PC-3 (cell line): Measurements from ENCODE around the gene GUCA2B.

ENCODE experiments used
- CTCF ChIP-seq: fragments of 300-600 bp; sonication (generic); conservative IDR thresholded peaks from 2 replicates; pipeline ENCODE4 v1.5.1; 2017; ENCODE audit warnings: antibody characterized with exemption, low read depth, mild to moderate bottlenecking, low read length
- EZH2 ChIP-seq: fragments of 300-600 bp; sonication (generic); IDR thresholded peaks from one replicate; pipeline ENCODE4 v1.6.1; 2017; ENCODE audit warnings: antibody characterized with exemption, mild to moderate bottlenecking, low read length; ENCODE audit not compliant: unreplicated experiment

- TF ChIP-seq CTCF, result no peak
- TF ChIP-seq EZH2, result no peak
Measured at GRCh38 chr1:42173961-42174735, 20.9 kb downstream of the GUCA2B start.
